ENCODE results near the gene ABTB2. TPM values are rescaled to one million over a fixed set of nuclear protein-coding genes. Genes with fewer than 3 reads are reported as not detected.

Gene ABTB2
- total and polyA plus RNA-seq, 2 donors (not counting 1 experiment from before 2014, with no cell fraction given): 1.0 to 5.8 TPM

DNA sequence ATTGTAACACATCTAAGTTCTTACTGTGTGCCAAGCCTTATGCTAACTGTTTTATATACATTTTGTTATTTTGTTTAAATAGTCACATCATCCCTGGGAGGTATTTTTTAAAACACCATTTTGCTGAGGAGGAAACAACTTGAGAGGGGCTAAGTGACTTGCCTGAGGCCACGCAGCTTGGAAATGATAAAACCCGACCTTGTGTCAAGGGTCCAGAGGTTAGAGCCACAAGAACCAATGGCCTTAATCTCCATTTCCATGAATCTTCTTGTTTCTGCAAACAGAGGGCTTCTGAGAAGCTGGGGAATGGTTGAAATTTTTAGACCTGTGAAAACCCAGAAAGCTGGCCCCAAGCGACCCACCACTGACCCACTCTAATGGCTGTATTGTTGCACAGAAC lies 16.7 kb downstream of the ABTB2 start:
- TF ChIP-seq EZH2 (IDR thresholded peaks at IDR 0.05; ENCODE audit: low read length, missing control alignments): no peak
- TF ChIP-seq CTCF (conservative IDR thresholded peaks at IDR 0.05 in 1 of 2, IDR thresholded peaks at IDR 0.05 in 1 of 2; ENCODE audit: low read depth in 1 of 2, low read length in 2 of 2): no peak
- Histone ChIP-seq H3K79me2 (ENCODE audit: control insufficient read depth, insufficient read depth, low read length) (no peaks in the 10 kb centered on the region), H3K27me3 (ENCODE audit: control insufficient read depth, insufficient read depth, low read length) (no peaks in the 10 kb centered on the region), H3K9ac (ENCODE audit: insufficient read depth, low read length) (no peak overlapping the region), H3K4me3 (replicated peaks in 1 of 4; ENCODE audit: control extremely low read depth in 1 of 4, insufficient read depth in 1 of 4, low read depth in 3 of 4, low read length in 4 of 4) (no peak overlapping the region), H3K27ac (ENCODE audit: insufficient read depth, low read length) (no peak overlapping the region), H3K36me3 (ENCODE audit: control insufficient read depth, insufficient read depth, low read length) (no peaks in the 10 kb centered on the region), H2AFZ (ENCODE audit: low read length) (no peak overlapping the region), H3K4me2 (ENCODE audit: extremely low read depth, insufficient read depth, low read length) (no peak overlapping the region), H4K20me1 (ENCODE audit: control insufficient read depth, extremely low read depth, insufficient read depth, low read length) (no peaks in the 10 kb centered on the region), H3K4me1 (ENCODE audit: control insufficient read depth, extremely low read depth, insufficient read depth, low read length) (peaks cover 26% of the 10 kb centered on the region), H3K9me3 (ENCODE audit: control insufficient read depth, insufficient read depth, low read depth, low read length) (no peaks in the 10 kb centered on the region)
- no peak for DNase-seq (ENCODE audit: low read depth in 2 of 2)

- H3K79me2 ChIP-seq (ENCODE audit: control insufficient read depth, insufficient read depth, low read length): no peaks in the 10 kb centered on the region
- peaks cover 22% of the 10 kb centered on the region for H3K4me1 ChIP-seq (ENCODE audit: control insufficient read depth, extremely low read depth, insufficient read depth, low read length)
- no peak overlapping the region for H2AFZ ChIP-seq (ENCODE audit: low read length)
- DNase-seq (ENCODE audit: low read depth in 2 of 2): no peak
- no peak overlapping the region for H3K9ac ChIP-seq (ENCODE audit: insufficient read depth, low read length)
- H4K20me1 ChIP-seq (ENCODE audit: control insufficient read depth, extremely low read depth, insufficient read depth, low read length): no peaks in the 10 kb centered on the region
- no peak overlapping the region for H3K4me3 ChIP-seq (replicated peaks in 1 of 4; ENCODE audit: control extremely low read depth in 1 of 4, insufficient read depth in 1 of 4, low read depth in 3 of 4, low read length in 4 of 4)
- H3K27me3 ChIP-seq (ENCODE audit: control insufficient read depth, insufficient read depth, low read length): no peaks in the 10 kb centered on the region
- TF ChIP-seq CTCF (conservative IDR thresholded peaks at IDR 0.05 in 1 of 2, IDR thresholded peaks at IDR 0.05 in 1 of 2; ENCODE audit: low read depth in 1 of 2, low read length in 2 of 2): no peak
- TF ChIP-seq EZH2 (IDR thresholded peaks at IDR 0.05; ENCODE audit: low read length, missing control alignments): no peak
- no peaks in the 10 kb centered on the region for H3K9me3 ChIP-seq (ENCODE audit: control insufficient read depth, insufficient read depth, low read depth, low read length)
- H3K36me3 ChIP-seq (ENCODE audit: control insufficient read depth, insufficient read depth, low read length): no peaks in the 10 kb centered on the region
- no peak overlapping the region for H3K4me2 ChIP-seq (ENCODE audit: extremely low read depth, insufficient read depth, low read length)
- no peak overlapping the region for H3K27ac ChIP-seq (ENCODE audit: insufficient read depth, low read length)
These were observed 17.2 kb downstream of the ABTB2 start for GRCh38 chr11:34340653-34341052.

- H3K36me3 ChIP-seq (ENCODE audit: control insufficient read depth, insufficient read depth, low read length): no peaks in the 10 kb centered on the region
- no peaks in the 10 kb centered on the region for H3K79me2 ChIP-seq (ENCODE audit: control insufficient read depth, insufficient read depth, low read length)
- H3K4me3 ChIP-seq (replicated peaks in 1 of 4; ENCODE audit: control extremely low read depth in 1 of 4, insufficient read depth in 1 of 4, low read depth in 3 of 4, low read length in 4 of 4): no peak overlapping the region
- no peak overlapping the region for H2AFZ ChIP-seq (ENCODE audit: low read length)
- H3K4me2 ChIP-seq (ENCODE audit: extremely low read depth, insufficient read depth, low read length): no peak overlapping the region
- peak in 1 of 2 donors; percentile 24 for DNase-seq (ENCODE audit: low read depth in 2 of 2)
- H3K4me1 ChIP-seq (ENCODE audit: control insufficient read depth, extremely low read depth, insufficient read depth, low read length): peaks cover 9% of the 10 kb centered on the region
- no peaks in the 10 kb centered on the region for H3K27me3 ChIP-seq (ENCODE audit: control insufficient read depth, insufficient read depth, low read length)
- no peaks in the 10 kb centered on the region for H3K9me3 ChIP-seq (ENCODE audit: control insufficient read depth, insufficient read depth, low read depth, low read length)
- no peaks in the 10 kb centered on the region for H4K20me1 ChIP-seq (ENCODE audit: control insufficient read depth, extremely low read depth, insufficient read depth, low read length)
- TF ChIP-seq CTCF (conservative IDR thresholded peaks at IDR 0.05 in 1 of 2, IDR thresholded peaks at IDR 0.05 in 1 of 2; ENCODE audit: low read depth in 1 of 2, low read length in 2 of 2) (no peak), EZH2 (IDR thresholded peaks at IDR 0.05; ENCODE audit: low read length, missing control alignments) (no peak)
- no peak overlapping the region for H3K9ac ChIP-seq (ENCODE audit: insufficient read depth, low read length)
- H3K27ac ChIP-seq (ENCODE audit: insufficient read depth, low read length): no peak overlapping the region
These were observed 18.4 kb downstream of the ABTB2 start for GRCh38 chr11:34339149-34340064.
